NK-92 (cell line): ENCODE data around the gene MLH3.
A peak's percentile ranks its signal among the peaks of the same experiment; 100 is the strongest.
"Not testable (repeated sequence)": the region's sequence is repeated elsewhere in the genome, so short reads cannot be mapped to it uniquely, and the experiment has no call there.

Experiments
- DNase-seq: peaks from one replicate; lab custom pipeline; 2025; ENCODE audit not compliant: unreplicated experiment; lab: John Stamatoyannopoulos, UW

MLH3 gene

DNA sequence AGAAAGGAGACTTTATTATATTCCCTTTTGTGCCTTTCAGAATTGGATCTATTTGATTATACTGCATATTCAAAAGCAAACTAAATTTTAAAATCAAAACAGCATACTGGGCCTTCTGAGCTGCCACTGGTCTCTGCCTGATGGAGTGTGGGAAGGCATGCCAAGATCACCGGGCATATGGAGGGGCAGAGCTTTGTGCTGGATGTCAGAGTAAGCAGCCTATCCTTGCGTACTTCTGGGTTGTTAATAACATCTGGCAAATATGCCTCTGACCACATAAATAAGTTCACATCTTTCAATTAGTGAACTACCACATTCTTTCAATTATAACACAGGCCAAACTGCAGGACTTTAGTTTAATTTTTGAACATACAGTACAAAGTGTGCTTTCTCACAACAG is 18.3 kb downstream of the MLH3 start:
- no peak for DNase-seq

- DNase-seq, result no peak
Measured at GRCh38 chr14:75030147-75030546, 21.1 kb downstream of the MLH3 start.

DNA sequence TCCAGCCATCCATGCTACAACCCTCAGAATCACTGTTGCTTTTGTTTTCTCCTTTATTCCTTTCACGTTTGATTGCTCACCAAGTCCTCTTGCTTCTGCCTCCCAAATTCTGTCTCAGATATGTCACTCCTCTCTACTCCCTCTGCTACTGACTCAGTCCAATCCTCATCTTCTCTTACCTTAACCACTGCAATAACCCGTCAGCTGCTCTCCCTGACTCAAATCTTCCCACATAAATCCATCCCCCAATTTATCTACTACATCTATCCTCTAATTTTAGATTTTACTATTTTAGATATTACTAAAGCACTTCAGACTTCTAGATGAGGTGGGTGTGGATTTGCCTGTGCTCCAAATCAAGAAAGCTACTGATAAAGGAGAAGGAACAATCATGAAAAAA is 25.4 kb downstream of the MLH3 start:
- DNase-seq, result no peak

GRCh38 chr14:75025082-75025481 is 26.2 kb downstream of the MLH3 start:
- no peak for DNase-seq

DNA sequence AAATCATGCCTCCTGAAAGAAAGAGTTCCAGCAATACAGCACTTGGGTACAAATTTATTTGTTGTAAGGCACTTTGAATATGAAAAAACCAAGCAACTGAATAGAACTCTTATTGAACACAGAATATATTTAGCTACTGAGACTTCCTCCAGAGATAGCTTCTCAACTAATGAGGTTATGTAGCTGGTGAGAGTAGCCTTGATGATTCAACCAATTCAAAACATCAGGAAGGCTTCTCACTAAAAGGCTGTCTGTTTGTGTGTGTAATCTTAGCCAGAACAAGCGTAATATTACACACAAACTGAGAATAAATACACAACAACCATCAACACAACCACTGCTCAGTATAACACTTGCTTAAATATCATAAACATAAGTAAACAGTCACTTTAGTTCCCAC is 28.2 kb downstream of the MLH3 start:
- no peak for DNase-seq

DNA sequence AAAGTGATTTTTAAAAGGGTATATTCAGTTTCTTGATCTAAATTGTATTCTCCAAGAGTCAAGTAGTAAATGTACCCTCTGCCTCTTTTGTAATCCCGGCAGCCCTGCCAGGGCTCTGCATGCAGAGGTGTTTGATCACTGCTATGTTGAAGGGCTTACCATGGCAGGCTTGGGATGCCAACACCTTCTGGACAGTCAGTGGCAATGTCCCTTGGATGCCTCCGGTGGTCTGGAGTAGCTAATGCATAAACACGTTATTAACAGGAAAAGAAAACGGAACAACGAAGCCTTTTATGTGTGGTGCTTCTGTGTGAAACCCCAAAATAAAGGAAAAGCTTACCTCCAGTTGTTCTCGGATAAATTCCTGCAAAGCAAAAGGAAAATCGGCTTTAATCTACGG is 28.6 kb downstream of the MLH3 start:
- DNase-seq, result no peak

GRCh38 chr14:75018694-75019093 is 32.6 kb downstream of the MLH3 start:
- no peak for DNase-seq

DNA sequence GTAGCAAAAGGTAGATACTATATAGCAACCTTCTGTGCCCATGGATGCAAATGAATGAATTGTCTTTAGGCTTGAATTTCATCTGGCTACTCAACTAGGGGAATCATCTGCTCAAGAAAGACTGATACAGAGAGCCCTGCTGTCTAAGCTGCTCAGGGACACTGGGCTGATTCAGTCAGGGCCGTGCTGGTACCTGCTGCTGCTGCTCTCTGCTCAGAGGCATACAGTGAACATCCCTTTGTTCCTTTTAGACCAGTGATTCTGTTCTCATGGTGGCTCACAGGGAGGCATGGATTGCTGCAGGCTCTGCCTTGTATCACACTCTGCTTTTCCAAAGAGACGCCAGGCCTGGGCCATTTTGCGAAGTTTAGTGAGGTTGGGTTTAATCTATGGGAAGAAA is 34.5 kb downstream of the MLH3 start:
- no peak for DNase-seq

GRCh38 chr14:75015496-75015895 is 35.8 kb downstream of the MLH3 start:
- no peak for DNase-seq

DNA sequence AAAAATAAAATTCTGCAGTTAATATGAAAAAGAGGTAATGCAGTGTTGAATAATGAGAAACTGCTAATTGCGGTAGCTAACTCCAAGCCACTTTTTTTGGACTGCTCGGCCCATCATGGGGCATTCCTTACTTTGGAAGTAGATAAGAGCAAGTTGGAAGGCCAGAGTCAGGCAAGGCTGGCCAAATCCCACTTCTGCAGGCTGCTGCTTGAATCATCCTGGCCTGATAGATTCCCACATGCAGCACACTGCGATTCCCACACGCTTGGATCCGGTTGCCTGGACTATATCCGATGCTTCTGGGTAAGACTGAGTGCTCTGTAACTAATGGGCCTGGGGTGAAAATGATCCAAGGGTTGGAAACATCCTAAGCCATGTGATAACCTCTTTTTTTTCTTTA is 38.0 kb downstream of the MLH3 start:
- DNase-seq, result no peak

DNA sequence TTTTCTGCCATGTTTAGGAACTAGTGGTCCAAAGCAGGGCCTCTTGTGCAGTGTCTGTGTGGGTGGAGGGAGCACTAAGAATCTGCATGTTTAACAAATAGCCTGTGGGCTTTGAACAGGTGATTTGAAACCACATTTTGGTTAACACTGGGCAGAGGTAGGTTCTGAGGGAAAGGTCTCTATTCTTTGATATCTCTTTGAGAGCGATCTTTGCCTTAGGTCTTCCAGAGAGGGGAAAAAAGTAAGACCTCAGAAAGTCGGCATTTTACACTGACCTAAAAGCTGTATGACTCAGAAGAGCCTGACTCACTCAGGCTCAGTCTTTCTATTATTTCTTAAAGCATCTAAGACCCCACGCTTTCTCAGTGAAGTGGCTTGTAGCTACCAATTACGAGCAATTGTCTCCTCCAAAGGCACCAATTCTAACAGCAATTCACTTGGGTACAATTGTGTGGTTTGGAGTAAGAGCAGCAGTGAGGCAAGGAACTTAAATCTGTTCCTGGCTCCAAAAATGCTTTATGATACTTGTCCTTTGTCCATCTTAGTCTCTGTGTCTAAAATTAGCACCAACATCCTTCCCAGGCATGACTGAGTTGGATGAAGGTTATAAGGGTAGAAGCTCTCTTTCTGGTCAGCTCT is 39.8 kb downstream of the MLH3 start:
- DNase-seq, result no peak

GRCh38 chr14:75010472-75011093 is 40.7 kb downstream of the MLH3 start:
- DNase-seq, result no peak

DNA sequence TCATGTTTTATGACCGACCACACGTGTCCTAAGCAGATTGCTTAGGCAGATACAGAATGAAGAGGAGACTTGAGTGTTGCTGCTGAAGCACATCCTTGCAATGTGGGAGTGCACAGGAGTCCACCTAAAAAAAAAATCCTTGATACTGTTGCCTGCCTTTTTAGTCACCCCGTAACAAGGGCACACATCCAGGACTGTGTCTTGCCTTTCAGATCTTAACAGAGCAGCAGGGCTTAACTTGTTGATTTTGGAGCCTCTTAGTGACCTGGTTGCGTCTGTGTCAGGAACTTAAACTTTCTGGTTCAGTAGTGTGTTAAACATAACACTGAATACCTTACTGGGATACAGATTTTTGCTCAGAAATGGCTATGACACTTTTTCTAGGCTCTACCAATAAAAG is 42.1 kb downstream of the MLH3 start:
- DNase-seq, result no peak

- DNase-seq, result no peak
Measured at GRCh38 chr14:75005357-75005756, 45.9 kb downstream of the MLH3 start.

GRCh38 chr14:75003250-75004027 is 47.8 kb downstream of the MLH3 start:
- no peak for DNase-seq

DNA sequence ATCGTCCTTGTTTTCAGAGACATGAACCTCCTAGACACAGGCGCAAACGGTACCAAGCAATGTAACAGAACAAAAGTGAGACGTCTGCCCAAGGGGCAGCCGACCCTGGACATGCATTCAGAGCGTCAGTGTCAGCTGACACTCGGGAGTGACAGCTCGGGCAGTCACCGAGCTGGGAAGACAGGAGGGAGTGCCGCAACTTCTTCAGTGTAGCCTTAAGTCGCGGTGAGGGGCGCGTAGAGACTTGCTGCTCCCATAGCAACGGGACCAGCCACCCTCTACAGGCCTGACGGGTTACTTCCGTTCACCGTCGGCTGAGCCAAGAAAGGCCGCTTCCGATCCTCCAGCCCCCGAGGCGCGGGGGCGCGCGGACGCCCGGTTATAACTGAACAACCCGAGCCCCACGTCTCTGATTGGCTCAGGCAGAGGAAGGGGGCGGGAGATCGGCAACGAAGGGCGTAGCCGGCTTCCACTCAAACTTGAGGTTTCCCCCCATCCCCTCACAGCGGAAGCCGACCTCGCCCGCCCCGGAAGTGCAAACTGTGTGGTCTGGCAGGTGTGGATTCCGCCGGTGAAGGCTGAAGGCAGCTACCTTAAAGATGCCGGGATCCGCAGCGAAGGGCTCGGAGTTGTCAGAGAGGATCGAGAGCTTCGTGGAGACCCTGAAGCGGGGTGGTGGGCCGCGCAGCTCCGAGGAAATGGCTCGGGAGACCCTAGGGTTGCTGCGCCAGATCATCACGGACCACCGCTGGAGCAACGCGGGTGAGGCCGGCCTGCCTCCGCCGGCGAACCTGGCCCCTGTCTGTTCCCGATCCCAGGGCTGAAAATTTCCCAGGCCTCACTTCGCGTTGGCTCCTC is 48.6 kb downstream of the MLH3 start, which contains the start of gene EIF2B2:
EIF2B2 (plus strand) TSS at position 530 of the 858 bp plus-strand sequence; CDS start at position 600, 70 bp downstream.
- DNase-seq, result peak; percentile 84

DNA sequence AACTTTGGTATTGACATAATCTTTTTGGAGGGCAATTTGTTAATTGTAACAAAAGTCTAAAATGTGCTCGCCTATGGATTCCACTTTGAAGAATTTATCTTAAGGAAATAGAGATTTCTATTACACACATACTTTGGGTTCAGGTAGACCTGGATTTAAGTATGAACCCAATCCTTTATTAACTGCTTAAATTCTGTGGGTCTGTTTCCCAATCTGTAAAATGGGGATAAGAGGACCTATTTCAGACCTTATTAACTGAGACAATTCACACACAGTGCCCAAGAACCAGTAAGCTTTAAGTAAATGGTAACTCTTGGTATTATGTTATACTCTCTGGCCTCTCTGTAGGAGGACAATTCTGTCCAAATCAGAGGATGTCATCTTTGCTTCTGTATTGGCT is 49.4 kb downstream of the MLH3 start:
- DNase-seq, result no peak

GRCh38 chr14:75001261-75001660 is 50.0 kb downstream of the MLH3 start:
- no peak for DNase-seq

GRCh38 chr14:74995781-74996180 is 55.5 kb downstream of the MLH3 start:
- not testable (repeated sequence) for DNase-seq

DNA sequence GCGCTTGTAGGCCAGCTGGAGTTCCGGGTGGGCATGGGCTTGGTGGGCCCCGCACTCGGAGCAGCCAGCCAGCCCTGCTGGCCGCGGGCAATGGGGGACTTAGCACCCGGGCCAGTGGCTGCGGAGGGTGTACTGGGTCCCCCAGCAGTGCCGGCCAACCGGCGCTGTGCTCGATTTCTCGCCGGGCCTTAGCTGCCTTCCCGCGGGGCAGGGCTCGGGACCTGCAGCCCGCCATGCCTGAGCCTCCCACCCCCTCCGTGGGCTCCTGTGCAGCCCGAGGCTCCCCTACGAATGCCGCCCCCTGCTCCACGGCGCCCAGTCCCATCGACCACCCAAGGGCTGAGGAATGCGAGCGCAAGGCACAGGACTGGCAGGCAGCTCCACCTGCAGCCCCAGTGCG is 57.1 kb downstream of the MLH3 start:
- DNase-seq, result not testable (repeated sequence)

GRCh38 chr14:74988993-74989392 is 62.3 kb downstream of the MLH3 start:
- DNase-seq, result no peak
